Fibroblast of the aortic adventitia (primary cell): Measurements from ENCODE around the gene FBXO31. TPM values are rescaled to one million over a fixed set of nuclear protein-coding genes. Genes with fewer than 3 reads are reported as not detected.

Source experiments
- DNase-seq: peaks from one replicate; pipeline ENCODE4 v3.0.0-alpha.2; 2010; ENCODE audit warnings: low read depth
- H3K4me3 ChIP-seq: 2 replicates; pipeline ENCODE4 v1.5.1; 2011; ENCODE audit warnings: low read depth, mild to moderate bottlenecking, control low read depth, low read length, moderate library complexity
- CTCF ChIP-seq: IDR thresholded peaks from 2 replicates; pipeline ENCODE4 v1.5.1; 2011; ENCODE audit warnings: mild to moderate bottlenecking, low read length, control low read depth, inconsistent platforms; ENCODE audit not compliant: insufficient read depth
- total RNA-seq: library from RNA; depleted of rRNA; stranded (reverse); fragments of >200 nt; gene quantifications from 2 replicates; pipeline ENCODE4 v1.2.3, GENCODE V29; 2012; ENCODE audit warnings: low replicate concordance

The FBXO31 gene
- total RNA-seq, 1 donor = 30.4 TPM

- DNase-seq = no peak
- TF ChIP-seq CTCF = no peak
- peak overlapping the region; percentile 90 for H3K4me3 ChIP-seq
Measured at GRCh38 chr16:87316450-87316922, 67.1 kb downstream of the FBXO31 start.

- no peak for DNase-seq
- no peak for TF ChIP-seq CTCF
- no peak overlapping the region for H3K4me3 ChIP-seq
Measured at GRCh38 chr16:87314990-87315420, 68.6 kb downstream of the FBXO31 start.

- no peak for TF ChIP-seq CTCF
- no peak for DNase-seq
- H3K4me3 ChIP-seq = no peak overlapping the region
Measured at GRCh38 chr16:87312008-87312407, 71.6 kb downstream of the FBXO31 start.

GRCh38 chr16:87311387-87311786 lies 72.2 kb downstream of the FBXO31 start:
- H3K4me3 ChIP-seq = no peak overlapping the region
- TF ChIP-seq CTCF = no peak
- DNase-seq = no peak

- no peak overlapping the region for H3K4me3 ChIP-seq
- no peak for DNase-seq
- TF ChIP-seq CTCF = no peak
Measured at GRCh38 chr16:87310610-87311009, 73.0 kb downstream of the FBXO31 start.

- no peak for DNase-seq
- no peak overlapping the region for H3K4me3 ChIP-seq
- no peak for TF ChIP-seq CTCF
Measured at GRCh38 chr16:87309620-87310525, 73.7 kb downstream of the FBXO31 start.

- TF ChIP-seq CTCF = no peak
Measured at GRCh38 chr16:87308826-87309225, 74.8 kb downstream of the FBXO31 start.

More at GRCh38 chr16:87308826-87309225, 74.8 kb downstream of the FBXO31 start:
- no peak overlapping the region for H3K4me3 ChIP-seq
- DNase-seq = no peak
